OCI-LY3 (cell line): ENCODE results near the gene DNM3.

Experiments used
- EZH2phosphoT487 ChIP-seq: fragments of 200-600 bp; shearing (Covaris generic); IDR thresholded peaks from 2 replicates; pipeline ENCODE4 v1.6.1; 2018; ENCODE audit warnings: antibody characterized with exemption, mixed run types, low read depth
- TF ChIP-seq, protein P1 (sequence below): fragments of 200-600, 300-600 bp; sonication (generic); IDR thresholded peaks from 2 replicates; pipeline ENCODE4 v1.5.1; 2014; ENCODE audit warnings: antibody characterized with exemption, low read length, low read depth

DNA sequence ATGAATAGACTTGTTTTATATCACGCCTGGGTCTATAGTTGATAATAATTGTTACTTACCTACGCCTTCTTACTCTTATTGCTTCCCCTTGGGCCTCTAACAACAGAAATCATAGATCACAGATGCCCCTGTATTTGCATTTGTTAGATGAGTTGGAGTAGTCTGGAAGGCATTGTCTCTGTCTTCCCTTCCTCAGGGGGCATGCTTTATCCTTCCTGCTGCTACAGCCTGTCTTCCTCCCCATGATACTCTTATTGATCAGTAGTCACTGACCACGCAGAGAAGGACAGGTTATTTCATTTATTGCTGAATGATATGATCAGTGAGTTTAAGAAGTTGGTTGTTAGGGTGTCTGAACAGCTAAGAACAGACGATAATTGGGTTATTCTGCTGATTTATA is 98.4 kb downstream of the DNM3 start:
- TF ChIP-seq, protein P1, sequence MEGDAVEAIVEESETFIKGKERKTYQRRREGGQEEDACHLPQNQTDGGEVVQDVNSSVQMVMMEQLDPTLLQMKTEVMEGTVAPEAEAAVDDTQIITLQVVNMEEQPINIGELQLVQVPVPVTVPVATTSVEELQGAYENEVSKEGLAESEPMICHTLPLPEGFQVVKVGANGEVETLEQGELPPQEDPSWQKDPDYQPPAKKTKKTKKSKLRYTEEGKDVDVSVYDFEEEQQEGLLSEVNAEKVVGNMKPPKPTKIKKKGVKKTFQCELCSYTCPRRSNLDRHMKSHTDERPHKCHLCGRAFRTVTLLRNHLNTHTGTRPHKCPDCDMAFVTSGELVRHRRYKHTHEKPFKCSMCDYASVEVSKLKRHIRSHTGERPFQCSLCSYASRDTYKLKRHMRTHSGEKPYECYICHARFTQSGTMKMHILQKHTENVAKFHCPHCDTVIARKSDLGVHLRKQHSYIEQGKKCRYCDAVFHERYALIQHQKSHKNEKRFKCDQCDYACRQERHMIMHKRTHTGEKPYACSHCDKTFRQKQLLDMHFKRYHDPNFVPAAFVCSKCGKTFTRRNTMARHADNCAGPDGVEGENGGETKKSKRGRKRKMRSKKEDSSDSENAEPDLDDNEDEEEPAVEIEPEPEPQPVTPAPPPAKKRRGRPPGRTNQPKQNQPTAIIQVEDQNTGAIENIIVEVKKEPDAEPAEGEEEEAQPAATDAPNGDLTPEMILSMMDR: no peak
- TF ChIP-seq EZH2phosphoT487: no peak
